Esophagus muscularis mucosa (tissue), 3 donors: ENCODE results near the gene KMT2B.

Source experiments
- CTCF ChIP-seq, 3 experiments: fragments of 200-600 bp in 2 of 3; fragments of 450-650 bp in 1 of 3; sonication (generic) in 2 of 3; IDR thresholded peaks; one replicate each; pipeline ENCODE4 v1.5.1; 2017 to 2019; ENCODE audit warnings: antibody characterized with exemption in 3 of 3, mild to moderate bottlenecking in 2 of 3, moderate library complexity in 1 of 3
- POLR2A ChIP-seq: fragments of 450-650 bp; IDR thresholded peaks from one replicate; pipeline ENCODE4 v1.6.1; 2017; ENCODE audit warnings: antibody characterized with exemption, moderate library complexity, mild to moderate bottlenecking, low read depth

- TF ChIP-seq CTCF (IDR thresholded peaks at IDR 0.05) (no peak), POLR2A (no peak)
Observed at GRCh38 chr19:35719402-35720162, 1.8 kb downstream of the KMT2B start.
